Thoracic aorta (tissue), 2 donors: Measurements from ENCODE around the gene MYO1D. TPM values are rescaled to one million over a fixed set of nuclear protein-coding genes. Genes with fewer than 3 reads are reported as not detected.

Source experiments
- ATAC-seq: fragments of 150-250 bp; one replicate; pipeline ENCODE4 v1.8.0; 2017; ENCODE audit warnings: low read depth; ENCODE audit not compliant: insufficient number of reproducible peaks, low FRiP score
- DNase-seq: peaks from one replicate; pipeline ENCODE4 v3.0.0-alpha.2; 2020; ENCODE audit warnings: low spot score
- H3K27ac ChIP-seq, 2 donors: fragments of 200-600 bp; sonication (generic); 1 replicate in 1 of 2; 2 replicates in 1 of 2; pipeline ENCODE4 v1.5.1; 2016; ENCODE audit warnings: mild to moderate bottlenecking in 2 of 2, moderate library complexity in 2 of 2
- H3K27me3 ChIP-seq: fragments of 200-600 bp; sonication (generic); replicated peaks from 2 replicates; pipeline ENCODE4 v1.6.0; 2016; ENCODE audit warnings: mild to moderate bottlenecking; ENCODE audit not compliant: insufficient read depth
- H3K36me3 ChIP-seq: fragments of 200-600 bp; sonication (generic); one replicate; pipeline ENCODE4 v1.5.1; 2016
- H3K4me1 ChIP-seq, 2 donors: fragments of 200-600 bp; sonication (generic); 1 replicate in 1 of 2; 2 replicates in 1 of 2; pipeline versions ENCODE4 v1.5.1 to v1.6.0; 2016; ENCODE audit warnings: low read depth in 2 of 2, mild to moderate bottlenecking in 1 of 2; ENCODE audit not compliant: control insufficient read depth in 1 of 2
- H3K4me3 ChIP-seq: fragments of 200-600 bp; sonication (generic); 2 replicates; pipeline ENCODE4 v1.5.1; 2016; ENCODE audit warnings: mild to moderate bottlenecking
- H3K9me3 ChIP-seq: fragments of 200-600 bp; sonication (generic); 2 replicates; pipeline ENCODE4 v1.5.1; 2016
- total RNA-seq, 2 donors: library from RNA; depleted of rRNA; stranded (reverse); fragments of >200 nt; gene quantifications; one replicate each; pipeline versions ENCODE4 v1.1.0 to v1.2.3, GENCODE V29; 2016
- TF ChIP-seq, protein P1 (sequence below): fragments of 200-600 bp; sonication (generic); IDR thresholded peaks from one replicate; pipeline ENCODE4 v1.5.1; 2019; ENCODE audit warnings: antibody characterized with exemption

MYO1D gene
- total RNA-seq, 2 donors from 2014 or later, result 257 to 370 TPM

DNA sequence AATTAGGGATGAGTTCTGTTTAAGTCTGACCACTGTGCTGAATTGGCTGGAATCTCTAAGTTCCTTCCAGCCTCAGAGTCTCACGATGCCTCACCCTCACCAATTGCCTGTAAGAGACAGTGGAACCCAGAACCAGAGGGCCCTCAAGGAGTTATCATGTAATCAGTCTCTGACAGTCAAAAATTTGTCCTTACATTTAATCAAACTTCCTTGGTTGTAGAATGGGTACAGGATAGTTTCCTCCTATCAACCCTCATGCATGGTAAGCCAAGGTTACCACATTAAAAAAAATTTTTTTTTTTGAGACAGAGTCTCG, 306.9 kb downstream of the MYO1D start:
- TF ChIP-seq, protein P1, sequence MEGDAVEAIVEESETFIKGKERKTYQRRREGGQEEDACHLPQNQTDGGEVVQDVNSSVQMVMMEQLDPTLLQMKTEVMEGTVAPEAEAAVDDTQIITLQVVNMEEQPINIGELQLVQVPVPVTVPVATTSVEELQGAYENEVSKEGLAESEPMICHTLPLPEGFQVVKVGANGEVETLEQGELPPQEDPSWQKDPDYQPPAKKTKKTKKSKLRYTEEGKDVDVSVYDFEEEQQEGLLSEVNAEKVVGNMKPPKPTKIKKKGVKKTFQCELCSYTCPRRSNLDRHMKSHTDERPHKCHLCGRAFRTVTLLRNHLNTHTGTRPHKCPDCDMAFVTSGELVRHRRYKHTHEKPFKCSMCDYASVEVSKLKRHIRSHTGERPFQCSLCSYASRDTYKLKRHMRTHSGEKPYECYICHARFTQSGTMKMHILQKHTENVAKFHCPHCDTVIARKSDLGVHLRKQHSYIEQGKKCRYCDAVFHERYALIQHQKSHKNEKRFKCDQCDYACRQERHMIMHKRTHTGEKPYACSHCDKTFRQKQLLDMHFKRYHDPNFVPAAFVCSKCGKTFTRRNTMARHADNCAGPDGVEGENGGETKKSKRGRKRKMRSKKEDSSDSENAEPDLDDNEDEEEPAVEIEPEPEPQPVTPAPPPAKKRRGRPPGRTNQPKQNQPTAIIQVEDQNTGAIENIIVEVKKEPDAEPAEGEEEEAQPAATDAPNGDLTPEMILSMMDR, result no peak
- ATAC-seq (no peak), DNase-seq (no peak)
- Histone ChIP-seq H3K4me3 (no peak overlapping the region), H3K4me1 (no peaks in the 10 kb centered on the region), H3K27ac (no peak overlapping the region), H3K9me3 (no peaks in the 10 kb centered on the region), H3K27me3 (no peaks in the 10 kb centered on the region), H3K36me3 (peaks cover 9% of the 10 kb centered on the region)

GRCh38 chr17:32569171-32570080, 307.5 kb downstream of the MYO1D start:
- H3K27me3 ChIP-seq, result no peaks in the 10 kb centered on the region
- no peak for DNase-seq
- TF ChIP-seq, protein P1, result no peak
- no peak for ATAC-seq
- H3K27ac ChIP-seq, result no peak overlapping the region
- H3K4me3 ChIP-seq, result no peak overlapping the region
- no peaks in the 10 kb centered on the region for H3K4me1 ChIP-seq
- H3K36me3 ChIP-seq, result peaks cover 9% of the 10 kb centered on the region
- H3K9me3 ChIP-seq, result no peaks in the 10 kb centered on the region

DNA sequence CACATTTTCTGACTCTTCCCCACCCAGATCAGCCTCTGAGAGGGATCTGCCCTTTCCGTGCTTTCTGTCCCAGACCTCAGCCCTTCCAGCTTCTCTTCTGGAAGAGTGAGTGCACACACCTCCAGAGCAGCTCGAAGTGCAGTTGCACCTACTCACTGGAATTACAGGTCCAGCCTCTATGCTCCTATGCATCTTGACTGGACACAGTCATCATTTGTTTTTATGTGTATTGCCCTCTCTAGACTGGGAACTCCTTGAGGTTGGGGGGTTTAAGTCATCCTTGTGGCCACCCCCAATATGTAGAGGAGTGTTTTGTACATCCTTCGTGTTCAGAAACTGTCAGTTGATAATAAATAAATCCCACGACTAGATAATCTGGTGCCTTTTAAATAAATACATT, 308.2 kb downstream of the MYO1D start:
- no peak overlapping the region for H3K27ac ChIP-seq
- TF ChIP-seq, protein P1, result no peak
- no peaks in the 10 kb centered on the region for H3K27me3 ChIP-seq
- H3K9me3 ChIP-seq, result no peaks in the 10 kb centered on the region
- H3K36me3 ChIP-seq, result peaks cover 9% of the 10 kb centered on the region
- H3K4me3 ChIP-seq, result no peak overlapping the region
- H3K4me1 ChIP-seq, result no peaks in the 10 kb centered on the region
- DNase-seq, result no peak
- no peak for ATAC-seq

- peaks cover 9% of the 10 kb centered on the region for H3K36me3 ChIP-seq
Measured at GRCh38 chr17:32567511-32567910, 309.4 kb downstream of the MYO1D start.

DNA sequence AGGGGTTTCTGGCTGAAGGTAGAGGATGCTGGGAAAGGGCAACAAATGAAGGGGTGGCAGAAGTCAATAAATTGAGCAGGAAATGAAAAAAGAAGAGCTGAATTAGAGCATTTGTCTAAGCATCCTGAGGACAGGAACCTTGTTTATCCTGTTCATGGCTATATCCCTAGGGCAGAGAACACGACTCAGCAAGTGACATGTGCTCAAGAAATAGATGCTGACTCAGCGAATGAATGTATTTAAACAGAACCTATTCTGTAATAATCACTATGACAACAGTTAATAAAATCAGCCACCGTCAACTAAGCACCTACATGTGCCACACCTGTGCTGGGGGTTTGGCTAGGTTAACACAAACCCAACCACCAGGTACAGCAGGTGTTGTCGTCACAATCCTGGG, 309.8 kb downstream of the MYO1D start:
- TF ChIP-seq, protein P1, result no peak
- no peak for ATAC-seq
- Histone ChIP-seq H3K27me3 (no peaks in the 10 kb centered on the region), H3K36me3 (peaks cover 9% of the 10 kb centered on the region), H3K27ac (no peak overlapping the region), H3K4me1 (no peaks in the 10 kb centered on the region), H3K4me3 (no peak overlapping the region), H3K9me3 (no peaks in the 10 kb centered on the region)
- no peak for DNase-seq

More at GRCh38 chr17:32567511-32567910, 309.4 kb downstream of the MYO1D start:
- DNase-seq (no peak), ATAC-seq (no peak)
- no peaks in the 10 kb centered on the region for H3K9me3 ChIP-seq
- H3K27ac ChIP-seq, result no peak overlapping the region
- no peaks in the 10 kb centered on the region for H3K4me1 ChIP-seq
- TF ChIP-seq, protein P1, result no peak
- H3K27me3 ChIP-seq, result no peaks in the 10 kb centered on the region
- no peak overlapping the region for H3K4me3 ChIP-seq
